Astrocyte (in vitro differentiated cells and primary cell): Measurements from ENCODE around the gene CLASP1.

ENCODE experiments used
- CTCF ChIP-seq: IDR thresholded peaks from 2 replicates; pipeline ENCODE4 v1.5.1; 2011; ENCODE audit warnings: low read depth, mild to moderate bottlenecking, inconsistent platforms, low read length, moderate library complexity; ENCODE audit not compliant: insufficient read depth
- EZH2 ChIP-seq: IDR thresholded peaks from 2 replicates; pipeline ENCODE4 v1.6.1; 2012; ENCODE audit warnings: mild to moderate bottlenecking, low read length, inconsistent platforms; ENCODE audit not compliant: insufficient read depth

- TF ChIP-seq CTCF (no peak), EZH2 (no peak)
Measured at GRCh38 chr2:121409966-121410365, 239.3 kb downstream of the CLASP1 start.
